Glutamatergic neuron (in vitro differentiated cells): ENCODE data around the gene COP1. TPM values are rescaled to one million over a fixed set of nuclear protein-coding genes. Genes with fewer than 3 reads are reported as not detected.
"Not testable (repeated sequence)": the region's sequence is repeated elsewhere in the genome, so short reads cannot be mapped to it uniquely, and the experiment has no call there.

Experiments used
- DNase-seq: peaks from one replicate; pipeline ENCODE4 v3.0.0; 2022
- H3K27ac Mint-ChIP-seq: one replicate; pipeline ENCODE4 v1.8.0; 2020; ENCODE audit warnings: mild to moderate bottlenecking, mixed read lengths, inconsistent platforms; ENCODE audit not compliant: unreplicated experiment
- H3K27me3 Mint-ChIP-seq: one replicate; pipeline ENCODE4 v1.8.0; 2020; ENCODE audit warnings: mild to moderate bottlenecking, moderate library complexity, mixed read lengths, inconsistent platforms; ENCODE audit not compliant: unreplicated experiment
- H3K36me3 Mint-ChIP-seq: one replicate; pipeline ENCODE4 v1.8.0; 2020; ENCODE audit warnings: mild to moderate bottlenecking, mixed read lengths, inconsistent platforms; ENCODE audit not compliant: unreplicated experiment
- H3K4me1 Mint-ChIP-seq: one replicate; pipeline ENCODE4 v1.8.0; 2020; ENCODE audit warnings: mild to moderate bottlenecking, low read depth, mixed read lengths, inconsistent platforms; ENCODE audit not compliant: unreplicated experiment
- H3K4me3 Mint-ChIP-seq: one replicate; pipeline ENCODE4 v1.8.0; 2020; ENCODE audit warnings: mild to moderate bottlenecking, mixed read lengths, inconsistent platforms; ENCODE audit not compliant: unreplicated experiment
- H3K9me3 Mint-ChIP-seq: one replicate; pipeline ENCODE4 v1.8.0; 2020; ENCODE audit warnings: mild to moderate bottlenecking, moderate library complexity, mixed read lengths, inconsistent platforms; ENCODE audit not compliant: unreplicated experiment
- total RNA-seq: library from RNA; stranded (reverse); fragmentation: NEBNext Ultra II Directional; extraction: Animal tissue kit (Norgen Biotek cat#: 25700); gene quantifications from one replicate; pipeline ENCODE4 v1.2.1, GENCODE V29; 2021; ENCODE audit not compliant: unreplicated experiment
- TF ChIP-seq, protein P1 (sequence below): fragments of 200-600 bp; sonication (generic); IDR thresholded peaks from one replicate; pipeline ENCODE4 v1.5.0; 2021; ENCODE audit not compliant: partially characterized antibody, unreplicated experiment

COP1 gene
- total RNA-seq, 1 donor from 2014 or later, result 52.3 TPM

DNA sequence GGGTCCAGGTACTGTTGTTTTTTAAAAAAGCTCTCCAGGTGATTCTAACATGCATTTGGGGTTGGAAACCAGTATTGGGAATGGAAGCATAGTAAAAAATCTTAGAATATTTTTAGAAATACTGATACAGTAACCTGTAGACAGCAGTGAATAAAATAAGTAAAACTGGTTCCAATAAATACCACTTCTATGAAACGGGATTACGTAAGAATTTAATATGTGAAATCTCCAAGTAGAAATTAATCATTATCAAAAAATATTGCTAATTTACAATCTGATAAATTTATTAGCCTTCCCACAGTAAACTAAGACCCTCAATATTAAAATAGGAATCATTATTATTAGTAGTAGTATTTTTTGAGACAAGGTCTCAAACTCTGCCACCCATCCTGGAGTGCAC lies 177.5 kb downstream of the COP1 start:
- Mint-ChIP-seq H3K4me3 (no peak overlapping the region), H3K9me3 (peaks cover 4% of the 10 kb centered on the region), H3K27ac (no peak overlapping the region), H3K36me3 (no peaks in the 10 kb centered on the region), H3K27me3 (no peaks in the 10 kb centered on the region), H3K4me1 (peaks cover 3% of the 10 kb centered on the region)
- DNase-seq, result no peak
- TF ChIP-seq, protein P1, sequence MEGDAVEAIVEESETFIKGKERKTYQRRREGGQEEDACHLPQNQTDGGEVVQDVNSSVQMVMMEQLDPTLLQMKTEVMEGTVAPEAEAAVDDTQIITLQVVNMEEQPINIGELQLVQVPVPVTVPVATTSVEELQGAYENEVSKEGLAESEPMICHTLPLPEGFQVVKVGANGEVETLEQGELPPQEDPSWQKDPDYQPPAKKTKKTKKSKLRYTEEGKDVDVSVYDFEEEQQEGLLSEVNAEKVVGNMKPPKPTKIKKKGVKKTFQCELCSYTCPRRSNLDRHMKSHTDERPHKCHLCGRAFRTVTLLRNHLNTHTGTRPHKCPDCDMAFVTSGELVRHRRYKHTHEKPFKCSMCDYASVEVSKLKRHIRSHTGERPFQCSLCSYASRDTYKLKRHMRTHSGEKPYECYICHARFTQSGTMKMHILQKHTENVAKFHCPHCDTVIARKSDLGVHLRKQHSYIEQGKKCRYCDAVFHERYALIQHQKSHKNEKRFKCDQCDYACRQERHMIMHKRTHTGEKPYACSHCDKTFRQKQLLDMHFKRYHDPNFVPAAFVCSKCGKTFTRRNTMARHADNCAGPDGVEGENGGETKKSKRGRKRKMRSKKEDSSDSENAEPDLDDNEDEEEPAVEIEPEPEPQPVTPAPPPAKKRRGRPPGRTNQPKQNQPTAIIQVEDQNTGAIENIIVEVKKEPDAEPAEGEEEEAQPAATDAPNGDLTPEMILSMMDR, result no peak

DNA sequence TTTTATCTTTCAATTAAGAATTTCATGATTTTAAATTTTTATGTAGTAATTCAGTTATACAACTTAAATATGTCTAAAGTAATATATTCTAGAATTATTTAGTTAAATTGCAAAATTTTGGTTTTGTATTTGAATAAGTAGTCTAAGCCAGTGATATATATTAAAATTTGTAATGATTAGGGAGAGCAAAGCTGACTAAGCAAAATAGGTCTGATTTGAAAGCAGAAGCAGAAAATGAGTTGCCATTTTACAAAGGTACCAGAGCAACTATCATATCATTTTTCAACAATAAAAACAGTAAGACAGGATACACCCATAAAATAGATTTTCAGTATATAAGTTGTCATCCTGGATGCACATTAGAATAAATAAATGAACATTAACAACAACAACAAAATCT lies 177.9 kb downstream of the COP1 start:
- Mint-ChIP-seq H3K27ac (no peak overlapping the region), H3K9me3 (peaks cover 4% of the 10 kb centered on the region), H3K36me3 (no peaks in the 10 kb centered on the region), H3K4me3 (no peak overlapping the region), H3K27me3 (no peaks in the 10 kb centered on the region), H3K4me1 (peaks cover 3% of the 10 kb centered on the region)
- TF ChIP-seq, protein P1, result no peak
- no peak for DNase-seq

DNA sequence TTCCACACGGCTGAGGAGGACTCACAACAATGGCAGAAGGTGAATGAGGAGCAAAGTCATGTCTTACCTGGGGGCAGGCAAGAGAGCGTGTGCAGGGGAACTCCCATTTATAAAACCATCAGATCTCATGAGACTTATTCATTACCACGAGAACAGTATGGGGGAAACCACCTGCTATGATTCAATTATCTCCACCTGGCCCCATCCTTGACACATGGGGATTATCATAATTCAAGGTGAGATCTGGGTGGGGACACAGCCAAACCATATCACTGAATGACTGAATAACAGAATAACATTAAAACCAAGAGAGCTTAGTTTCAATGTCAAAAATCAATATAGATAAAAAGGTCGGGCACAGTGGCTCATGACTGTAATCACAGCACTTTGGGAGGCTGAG lies 179.2 kb downstream of the COP1 start:
- not testable (repeated sequence) for H3K9me3 Mint-ChIP-seq, H3K4me3 Mint-ChIP-seq, DNase-seq, H3K4me1 Mint-ChIP-seq, H3K27ac Mint-ChIP-seq, H3K36me3 Mint-ChIP-seq, H3K27me3 Mint-ChIP-seq

DNA sequence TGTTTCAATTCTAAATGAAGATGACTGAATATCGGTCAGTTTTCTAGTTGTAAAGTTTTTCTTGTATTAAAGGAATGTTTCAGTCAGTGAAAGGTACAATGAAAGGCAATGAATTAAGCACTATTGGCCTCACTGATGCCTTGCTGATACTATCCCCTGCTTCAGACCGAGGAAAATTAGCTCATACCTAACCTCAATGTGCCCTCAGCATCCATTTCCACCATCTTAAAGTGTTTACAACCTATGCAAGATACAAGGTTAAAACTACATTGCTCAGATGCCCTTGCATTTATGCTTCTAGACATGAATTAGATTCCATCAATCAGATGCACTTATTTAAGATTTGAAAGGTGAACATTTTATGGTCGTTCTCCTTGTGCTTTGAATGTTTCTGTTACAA lies 184.5 kb downstream of the COP1 start:
- no peak overlapping the region for H3K4me3 Mint-ChIP-seq
- no peaks in the 10 kb centered on the region for H3K9me3 Mint-ChIP-seq
- H3K27ac Mint-ChIP-seq, result no peak overlapping the region
- H3K4me1 Mint-ChIP-seq, result no peaks in the 10 kb centered on the region
- H3K27me3 Mint-ChIP-seq, result peaks cover 2% of the 10 kb centered on the region
- no peak for DNase-seq
- H3K36me3 Mint-ChIP-seq, result no peaks in the 10 kb centered on the region
- TF ChIP-seq, protein P1, result no peak

DNA sequence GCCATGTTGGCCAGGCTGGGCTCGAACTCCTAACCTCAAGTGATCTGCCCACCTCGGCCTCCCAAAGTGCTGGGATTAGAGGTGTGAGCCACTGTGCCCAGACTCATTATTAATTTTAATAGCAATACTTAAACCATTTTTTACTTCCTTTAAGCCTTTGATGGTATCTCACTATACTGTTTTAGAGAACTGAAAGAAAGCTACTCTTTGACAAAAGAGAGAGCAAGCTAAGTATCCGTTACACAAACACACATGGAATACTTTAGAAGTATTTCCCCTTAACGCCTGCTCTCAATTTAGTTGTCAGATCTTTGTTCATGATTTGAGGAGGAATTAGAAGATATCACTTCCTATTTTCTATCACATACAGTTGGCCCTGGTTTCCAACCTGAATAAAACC lies 189.4 kb downstream of the COP1 start:
- DNase-seq, result no peak
- Mint-ChIP-seq H3K27ac (no peak overlapping the region), H3K36me3 (no peaks in the 10 kb centered on the region), H3K9me3 (no peaks in the 10 kb centered on the region), H3K27me3 (peaks cover 2% of the 10 kb centered on the region), H3K4me3 (no peak overlapping the region), H3K4me1 (no peaks in the 10 kb centered on the region)
- TF ChIP-seq, protein P1, result no peak

DNA sequence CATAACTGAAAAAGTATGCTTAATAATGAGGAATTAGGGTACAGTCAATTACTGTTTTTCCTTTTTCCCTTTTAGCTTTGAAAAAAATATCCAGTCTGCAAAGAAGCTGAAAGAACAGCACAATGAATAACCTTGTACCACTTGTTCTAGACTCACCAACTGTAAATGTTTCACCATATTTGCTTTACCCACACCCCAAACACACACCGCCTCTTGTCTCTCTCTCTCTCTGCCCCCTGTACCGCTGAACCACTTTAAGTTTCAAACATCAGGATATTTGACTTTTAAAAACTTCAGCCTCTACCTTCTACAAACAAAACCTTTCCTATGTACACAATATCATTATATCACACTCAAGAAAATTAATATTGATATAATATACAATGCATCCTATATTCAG lies 197.1 kb downstream of the COP1 start:
- H3K27ac Mint-ChIP-seq, result no peak overlapping the region
- no peak overlapping the region for H3K4me3 Mint-ChIP-seq
- H3K4me1 Mint-ChIP-seq, result no peaks in the 10 kb centered on the region
- H3K36me3 Mint-ChIP-seq, result peaks cover 11% of the 10 kb centered on the region
- no peak for DNase-seq
- H3K27me3 Mint-ChIP-seq, result peaks cover 4% of the 10 kb centered on the region
- H3K9me3 Mint-ChIP-seq, result peaks cover 2% of the 10 kb centered on the region
- TF ChIP-seq, protein P1, result no peak

DNA sequence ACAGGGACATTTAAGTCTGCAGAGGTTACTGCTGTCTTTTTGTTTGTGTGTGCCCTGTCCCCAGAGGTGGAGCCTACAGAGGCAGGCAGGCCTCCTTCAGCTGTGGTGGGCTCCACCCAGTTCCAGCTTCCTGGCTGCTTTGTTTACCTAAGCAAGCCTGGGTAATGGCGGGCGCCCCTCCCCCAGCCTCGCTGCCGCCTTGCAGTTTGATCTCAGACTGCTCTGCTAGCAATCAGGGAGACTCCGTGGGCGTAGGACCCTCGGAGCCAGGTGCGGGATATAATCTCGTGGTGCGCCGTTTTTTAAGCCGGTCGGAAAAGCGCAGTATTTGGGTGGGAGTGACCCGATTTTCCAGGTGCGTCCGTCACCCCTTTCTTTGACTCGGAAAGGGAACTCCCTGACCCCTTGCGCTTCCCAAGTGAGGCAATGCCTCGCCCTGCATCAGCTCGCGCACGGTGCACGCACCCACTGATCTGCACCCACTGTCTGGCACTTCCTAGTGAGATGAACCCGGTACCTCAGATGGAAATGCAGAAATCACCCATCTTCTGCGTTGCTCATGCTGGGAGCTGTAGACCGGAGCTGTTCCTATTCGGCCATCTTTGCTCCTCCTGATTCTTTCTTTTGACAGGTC lies 199.2 kb downstream of the COP1 start:
- H3K27ac Mint-ChIP-seq, H3K4me3 Mint-ChIP-seq: not testable (repeated sequence)
- H3K36me3 Mint-ChIP-seq, result peaks cover 11% of the 10 kb centered on the region

DNA sequence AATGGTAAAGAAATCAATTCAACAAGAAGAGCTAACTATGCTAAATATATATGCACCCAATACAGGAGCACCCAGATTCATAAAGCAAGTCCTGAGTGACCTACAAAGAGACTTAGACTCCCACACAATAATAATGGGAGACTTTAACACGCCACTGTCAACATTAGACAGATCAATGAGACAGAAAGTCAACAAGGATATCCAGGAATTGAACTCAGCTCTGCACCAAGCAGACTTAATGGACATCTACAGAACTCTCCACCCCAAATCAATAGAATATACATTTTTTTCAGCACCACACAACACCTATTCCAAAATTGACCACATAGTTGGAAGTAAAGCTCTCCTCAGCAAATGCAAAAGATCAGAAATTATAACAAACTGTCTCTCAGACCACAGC lies 212.4 kb downstream of the COP1 start:
- not testable (repeated sequence) for DNase-seq, H3K36me3 Mint-ChIP-seq, H3K9me3 Mint-ChIP-seq, H3K27ac Mint-ChIP-seq, H3K4me3 Mint-ChIP-seq, H3K4me1 Mint-ChIP-seq, H3K27me3 Mint-ChIP-seq

More for the DNA sequence above, 199.2 kb downstream of the COP1 start:
- H3K9me3 Mint-ChIP-seq, H3K27me3 Mint-ChIP-seq, H3K4me1 Mint-ChIP-seq, DNase-seq: not testable (repeated sequence)
